Sigmoid colon (tissue), 7 donors: ENCODE measurements around the gene TTYH1. TPM values are rescaled to one million over a fixed set of nuclear protein-coding genes. Genes with fewer than 3 reads are reported as not detected.

Experiments used
- DNase-seq: peaks from one replicate; pipeline ENCODE4 v3.0.0-alpha.2; 2019
- H3K27ac ChIP-seq, 4 donors: fragments of 200-600 bp; sonication (generic); one replicate each; pipeline ENCODE4 v1.5.1; 2016 to 2019; ENCODE audit warnings: mild to moderate bottlenecking in 1 of 4
- H3K27me3 ChIP-seq, 3 donors: fragments of 200-600 bp; sonication (generic); one replicate each; pipeline ENCODE4 v1.5.1; 2019; ENCODE audit warnings: mild to moderate bottlenecking in 1 of 3
- H3K36me3 ChIP-seq, 4 donors: fragments of 200-600 bp; sonication (generic); one replicate each; pipeline ENCODE4 v1.5.1; 2016 to 2019
- H3K4me1 ChIP-seq, 4 donors: fragments of 200-600 bp; sonication (generic); one replicate each; pipeline ENCODE4 v1.5.1; 2017 to 2019
- H3K4me3 ChIP-seq, 4 donors: fragments of 200-600 bp; sonication (generic); one replicate each; pipeline ENCODE4 v1.5.1; 2017 to 2019; ENCODE audit warnings: mild to moderate bottlenecking in 2 of 4, moderate library complexity in 1 of 4
- H3K9me3 ChIP-seq, 4 donors: fragments of 200-600 bp in 3 of 4; sonication (generic) in 3 of 4; one replicate each; pipeline versions ENCODE4 v1.5.1 to v1.6.1; 2013 to 2019
- CTCF ChIP-seq, 4 experiments: fragments of 450-650 bp in 3 of 4; fragments of 200-600 bp in 1 of 4; IDR thresholded peaks; one replicate each; pipeline ENCODE4 v1.5.1; 2016 to 2019; ENCODE audit warnings: antibody characterized with exemption in 4 of 4, mild to moderate bottlenecking in 3 of 4, moderate library complexity in 2 of 4
- EP300 ChIP-seq, 4 donors: sonication (generic); formaldehyde crosslinking; IDR thresholded peaks; one replicate each; pipeline ENCODE4 v1.6.1; 2017; ENCODE audit warnings: antibody characterized with exemption in 4 of 4
- POLR2A ChIP-seq, 2 donors: fragments of 450-650 bp; IDR thresholded peaks; one replicate each; pipeline ENCODE4 v1.6.1; 2016; ENCODE audit warnings: antibody characterized with exemption in 2 of 2, mild to moderate bottlenecking in 2 of 2, moderate library complexity in 2 of 2
- POLR2AphosphoS5 ChIP-seq, 4 donors: sonication (generic); formaldehyde crosslinking; IDR thresholded peaks; one replicate each; pipeline ENCODE4 v1.6.1; 2017; ENCODE audit warnings: antibody characterized with exemption in 4 of 4
- WGBS, 2 donors: extraction: QIAGEN DNeasy Blood & Tissue Kit; methylation state at CpG; one replicate each; pipeline ENCODE4 v1.1.7; 2013; 5-methylcytosine and 5-hydroxymethylcytosine counted together
- intact Hi-C: fragments of 100-400 bp; cut with DNase I; formaldehyde crosslinking; loops from one replicate; pipeline ENCODE4 v1.15.1; 2023
- polyA plus RNA-seq, 3 donors: library from polyadenylated mRNA; stranded (reverse); fragments of 200-250 nt; gene quantifications; one replicate each; pipeline ENCODE4 v1.2.3, GENCODE V29; 2013
- total RNA-seq, 4 donors: library from RNA; depleted of rRNA; stranded (reverse); fragments of >200 nt; gene quantifications; one replicate each; pipeline ENCODE4 v1.1.0, GENCODE V29; 2016
- donor health status: healthy with polysubstance abuse.
- donor health status: Bipolar disorder and iron deficiency.
- donor health status: healthy.

The TTYH1 gene
- total and polyA plus RNA-seq, 7 donors = 0.23 to 5.4 (median 2.5) TPM

- 72 to 90% methylated on average over 11 of the region's 11 CpGs for WGBS, 2 donors
- Histone ChIP-seq H3K27ac (no peak overlapping the region), H3K4me3 (no peak overlapping the region), H3K36me3 (peaks cover 54 to 70% (median 63%) of the 10 kb centered on the region in 4 donors), H3K27me3 (no peaks in the 10 kb centered on the region), H3K9me3 (no peaks in the 10 kb centered on the region), H3K4me1 (peaks cover 0 to 39% (median 29%) of the 10 kb centered on the region in 4 donors)
- TF ChIP-seq POLR2A (IDR thresholded peaks at IDR 0.05) = no peak
- TF ChIP-seq POLR2AphosphoS5 (IDR thresholded peaks at IDR 0.05) = no peak
- TF ChIP-seq CTCF (IDR thresholded peaks at IDR 0.05) = no peak
- no peak for TF ChIP-seq EP300 (IDR thresholded peaks at IDR 0.05)
- intact Hi-C loops = no loop called here
- DNase-seq = no peak
Measured at GRCh38 chr19:54452626-54453025, 37.4 kb downstream of the TTYH1 start.

- intact Hi-C loops = no loop called here
- 93 to 95% methylated on average over 31 of the region's 31 CpGs for WGBS, 2 donors
- no peaks in the 10 kb centered on the region for H3K27me3 ChIP-seq
- H3K9me3 ChIP-seq = no peaks in the 10 kb centered on the region
- H3K4me3 ChIP-seq = no peak overlapping the region
- TF ChIP-seq POLR2AphosphoS5 (IDR thresholded peaks at IDR 0.05) = no peak
- DNase-seq = no peak
- no peak overlapping the region for H3K27ac ChIP-seq
- peaks cover 69 to 85% (median 78%) of the 10 kb centered on the region in 4 donors for H3K36me3 ChIP-seq
- H3K4me1 ChIP-seq = peaks cover 0 to 33% (median 29%) of the 10 kb centered on the region in 4 donors
Measured at GRCh38 chr19:54453921-54454780, 38.9 kb downstream of the TTYH1 start.

- TF ChIP-seq EP300 (IDR thresholded peaks at IDR 0.05) = no peak
- TF ChIP-seq POLR2A (IDR thresholded peaks at IDR 0.05) = no peak
- no peak for TF ChIP-seq CTCF (IDR thresholded peaks at IDR 0.05)
- TF ChIP-seq POLR2AphosphoS5 (IDR thresholded peaks at IDR 0.05) = no peak
- DNase-seq = no peak
- Histone ChIP-seq H3K4me3 (no peak overlapping the region), H3K9me3 (no peaks in the 10 kb centered on the region), H3K36me3 (peaks cover 77 to 94% (median 87%) of the 10 kb centered on the region in 4 donors), H3K27ac (no peak overlapping the region), H3K27me3 (no peaks in the 10 kb centered on the region), H3K4me1 (peaks cover 0 to 36% (median 29%) of the 10 kb centered on the region in 4 donors)
- WGBS, 2 donors = 92 to 95% methylated on average over 33 of the region's 33 CpGs
- intact Hi-C loops = no loop called here
Measured at GRCh38 chr19:54454781-54455675, 39.8 kb downstream of the TTYH1 start.

GRCh38 chr19:54455786-54456422 is 40.6 kb downstream of the TTYH1 start:
- Histone ChIP-seq H3K9me3 (no peaks in the 10 kb centered on the region), H3K4me3 (no peak overlapping the region), H3K4me1 (peaks cover 0 to 28% (median 21%) of the 10 kb centered on the region in 4 donors), H3K27me3 (no peaks in the 10 kb centered on the region), H3K36me3 (peaks cover 81 to 100% (median 95%) of the 10 kb centered on the region in 4 donors), H3K27ac (no peak overlapping the region)
- intact Hi-C loops = no loop called here
- no peak for DNase-seq
- TF ChIP-seq POLR2AphosphoS5 (IDR thresholded peaks at IDR 0.05) (no peak), EP300 (IDR thresholded peaks at IDR 0.05) (no peak), CTCF (IDR thresholded peaks at IDR 0.05) (no peak), POLR2A (IDR thresholded peaks at IDR 0.05) (no peak)
- WGBS, 2 donors = 93 to 95% methylated on average over 40 of the region's 40 CpGs
